Thyroid gland (tissue), 4 donors: ENCODE data around the gene C19orf38. TPM values are rescaled to one million over a fixed set of nuclear protein-coding genes. Genes with fewer than 3 reads are reported as not detected.

ENCODE experiments used
- DNase-seq, 2 donors: peaks; one replicate each; pipeline ENCODE4 v3.0.0-alpha.2; 2019
- H3K27ac ChIP-seq, 3 donors: fragments of 200-600 bp; sonication (generic); 1 replicate in 2 of 3; 2 replicates in 1 of 3; pipeline ENCODE4 v1.5.1; 2016 to 2019; ENCODE audit warnings: mild to moderate bottlenecking in 1 of 3, moderate library complexity in 1 of 3
- H3K27me3 ChIP-seq: fragments of 200-600 bp; sonication (generic); one replicate; pipeline ENCODE4 v1.5.1; 2019
- H3K36me3 ChIP-seq, 2 donors: fragments of 200-600 bp; sonication (generic); one replicate each; pipeline ENCODE4 v1.5.1; 2016 to 2019
- H3K4me1 ChIP-seq, 2 donors: fragments of 200-600 bp; sonication (generic); one replicate each; pipeline ENCODE4 v1.5.1; 2017 to 2019
- H3K4me3 ChIP-seq, 3 donors: fragments of 200-600 bp; sonication (generic); replicated peaks in 1 of 3; 1 replicate in 2 of 3; 2 replicates in 1 of 3; pipeline ENCODE4 v1.5.1; 2016; ENCODE audit warnings: mild to moderate bottlenecking in 1 of 3
- H3K9me3 ChIP-seq: fragments of 200-600 bp; sonication (generic); one replicate; pipeline ENCODE4 v1.5.1; 2017
- CTCF ChIP-seq, 6 experiments: fragments of 200-600 bp in 3 of 6; fragments of 450-650 bp in 3 of 6; sonication (generic) in 3 of 6; IDR thresholded peaks; one replicate each; pipeline ENCODE4 v1.5.1; 2016 to 2019; ENCODE audit warnings: antibody characterized with exemption in 6 of 6, mild to moderate bottlenecking in 2 of 6, inconsistent platforms in 1 of 6, moderate library complexity in 1 of 6
- POLR2A ChIP-seq, 2 donors: fragments of 450-650 bp; IDR thresholded peaks; one replicate each; pipeline ENCODE4 v1.6.1; 2017; ENCODE audit warnings: antibody characterized with exemption in 2 of 2, mild to moderate bottlenecking in 2 of 2, moderate library complexity in 1 of 2
- WGBS, 2 donors: methylation state at CpG; one replicate each; pipeline ENCODE4 v1.1.5; 2017; 5-methylcytosine and 5-hydroxymethylcytosine counted together
- intact Hi-C: fragments of 100-400 bp; cut with DNase I; formaldehyde crosslinking; loops from one replicate; pipeline ENCODE4 v1.15.1; 2023
- total RNA-seq, 4 donors: library from RNA; depleted of rRNA; stranded (reverse); fragments of >200 nt; gene quantifications; one replicate each; pipeline ENCODE4 v1.2.3, GENCODE V29; 2016

C19orf38 gene
- total RNA-seq, 4 donors from 2014 or later: 1.5 to 1.7 TPM; not detected in 2

GRCh38 chr19:10830370-10830769, 17.8 kb upstream of the C19orf38 start:
- no peaks in the 10 kb centered on the region for H3K9me3 ChIP-seq
- intact Hi-C loops: no loop called here
- TF ChIP-seq CTCF (IDR thresholded peaks at IDR 0.05) (no peak), POLR2A (IDR thresholded peaks at IDR 0.05) (no peak)

GRCh38 chr19:10830931-10831779, 17.1 kb upstream of the C19orf38 start:
- TF ChIP-seq CTCF (IDR thresholded peaks at IDR 0.05) (no peak), POLR2A (IDR thresholded peaks at IDR 0.05) (no peak)
- intact Hi-C loops: no loop called here
- DNase-seq: no peak
- Histone ChIP-seq H3K4me3 (no peak overlapping the region), H3K4me1 (no peaks in the 10 kb centered on the region), H3K9me3 (no peaks in the 10 kb centered on the region), H3K27me3 (no peaks in the 10 kb centered on the region), H3K27ac (no peak overlapping the region), H3K36me3 (peaks cover 41 to 49% of the 10 kb centered on the region in 2 donors)
- 86 to 94% methylated on average over 18 to 19 of the region's 33 CpGs for WGBS, 2 donors

More at GRCh38 chr19:10830370-10830769, 17.8 kb upstream of the C19orf38 start:
- H3K27me3 ChIP-seq: no peaks in the 10 kb centered on the region
- DNase-seq: no peak
- no peak overlapping the region for H3K27ac ChIP-seq
- H3K36me3 ChIP-seq: peaks cover 49 to 55% of the 10 kb centered on the region in 2 donors
- no peak overlapping the region for H3K4me3 ChIP-seq
- 88 to 100% methylated on average over 6 to 7 of the region's 7 CpGs for WGBS, 2 donors
- no peaks in the 10 kb centered on the region for H3K4me1 ChIP-seq

- Histone ChIP-seq H3K4me3 (no peak overlapping the region), H3K36me3 (peaks cover 31 to 41% of the 10 kb centered on the region in 2 donors), H3K27me3 (no peaks in the 10 kb centered on the region), H3K4me1 (peaks cover 6 to 7% of the 10 kb centered on the region in 2 donors), H3K9me3 (no peaks in the 10 kb centered on the region), H3K27ac (no peak overlapping the region)
- TF ChIP-seq POLR2A (IDR thresholded peaks at IDR 0.05) (no peak), CTCF (IDR thresholded peaks at IDR 0.05) (no peak)
- 82 to 85% methylated on average over 24 of the region's 28 CpGs for WGBS, 2 donors
- no peak for DNase-seq
- intact Hi-C loops: no loop called here
Measured at GRCh38 chr19:10831987-10832938, 16.0 kb upstream of the C19orf38 start.

GRCh38 chr19:10832939-10833296, 15.3 kb upstream of the C19orf38 start:
- H3K9me3 ChIP-seq: no peaks in the 10 kb centered on the region
- TF ChIP-seq CTCF (IDR thresholded peaks at IDR 0.05) (no peak), POLR2A (IDR thresholded peaks at IDR 0.05) (no peak)
- H3K4me1 ChIP-seq: peaks cover 6 to 7% of the 10 kb centered on the region in 2 donors
- H3K4me3 ChIP-seq: no peak overlapping the region
- intact Hi-C loops: no loop called here
- peaks cover 25 to 41% of the 10 kb centered on the region in 2 donors for H3K36me3 ChIP-seq
- no peak for DNase-seq
- WGBS, 2 donors: 65 to 85% methylated on average over 2 to 13 of the region's 20 CpGs
- H3K27ac ChIP-seq: no peak overlapping the region
- no peaks in the 10 kb centered on the region for H3K27me3 ChIP-seq
